ENCODE data around the gene PCDHA7.
"Not testable (repeated sequence)": the region's sequence is repeated elsewhere in the genome, so short reads cannot be mapped to it uniquely, and the experiment has no call there.

The PCDHA7 gene

DNA sequence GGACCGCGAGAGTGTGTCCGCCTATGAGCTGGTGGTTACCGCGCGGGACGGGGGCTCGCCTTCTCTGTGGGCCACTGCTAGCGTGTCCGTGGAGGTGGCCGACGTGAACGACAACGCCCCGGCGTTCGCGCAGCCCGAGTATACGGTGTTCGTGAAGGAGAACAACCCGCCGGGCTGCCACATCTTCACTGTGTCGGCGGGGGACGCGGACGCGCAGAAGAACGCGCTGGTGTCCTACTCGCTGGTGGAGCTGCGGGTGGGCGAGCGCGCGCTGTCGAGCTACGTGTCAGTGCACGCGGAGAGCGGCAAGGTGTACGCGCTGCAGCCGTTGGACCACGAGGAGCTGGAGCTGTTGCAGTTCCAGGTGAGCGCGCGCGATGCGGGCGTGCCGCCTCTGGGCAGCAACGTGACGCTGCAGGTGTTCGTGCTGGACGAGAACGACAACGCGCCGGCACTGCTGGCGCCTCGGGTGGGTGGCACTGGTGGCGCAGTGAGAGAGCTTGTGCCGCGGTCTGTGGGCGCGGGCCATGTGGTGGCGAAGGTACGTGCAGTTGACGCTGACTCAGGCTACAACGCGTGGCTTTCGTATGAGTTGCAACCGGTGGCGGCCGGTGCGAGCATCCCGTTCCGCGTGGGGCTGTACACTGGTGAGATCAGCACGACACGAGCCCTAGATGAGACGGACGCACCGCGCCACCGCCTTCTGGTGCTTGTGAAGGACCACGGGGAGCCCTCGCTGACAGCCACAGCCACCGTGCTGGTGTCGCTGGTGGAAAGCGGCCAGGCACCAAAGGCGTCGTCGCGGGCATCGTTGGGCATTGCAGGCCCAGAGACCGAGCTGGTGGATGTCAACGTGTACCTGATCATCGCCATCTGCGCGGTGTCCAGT lies 1.8 kb downstream of the PCDHA7 start:
- no peak overlapping the region for H3K27ac ChIP-seq
- TF ChIP-seq, protein P1, sequence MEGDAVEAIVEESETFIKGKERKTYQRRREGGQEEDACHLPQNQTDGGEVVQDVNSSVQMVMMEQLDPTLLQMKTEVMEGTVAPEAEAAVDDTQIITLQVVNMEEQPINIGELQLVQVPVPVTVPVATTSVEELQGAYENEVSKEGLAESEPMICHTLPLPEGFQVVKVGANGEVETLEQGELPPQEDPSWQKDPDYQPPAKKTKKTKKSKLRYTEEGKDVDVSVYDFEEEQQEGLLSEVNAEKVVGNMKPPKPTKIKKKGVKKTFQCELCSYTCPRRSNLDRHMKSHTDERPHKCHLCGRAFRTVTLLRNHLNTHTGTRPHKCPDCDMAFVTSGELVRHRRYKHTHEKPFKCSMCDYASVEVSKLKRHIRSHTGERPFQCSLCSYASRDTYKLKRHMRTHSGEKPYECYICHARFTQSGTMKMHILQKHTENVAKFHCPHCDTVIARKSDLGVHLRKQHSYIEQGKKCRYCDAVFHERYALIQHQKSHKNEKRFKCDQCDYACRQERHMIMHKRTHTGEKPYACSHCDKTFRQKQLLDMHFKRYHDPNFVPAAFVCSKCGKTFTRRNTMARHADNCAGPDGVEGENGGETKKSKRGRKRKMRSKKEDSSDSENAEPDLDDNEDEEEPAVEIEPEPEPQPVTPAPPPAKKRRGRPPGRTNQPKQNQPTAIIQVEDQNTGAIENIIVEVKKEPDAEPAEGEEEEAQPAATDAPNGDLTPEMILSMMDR (conservative IDR thresholded peaks at IDR 0.05), result no peak

DNA sequence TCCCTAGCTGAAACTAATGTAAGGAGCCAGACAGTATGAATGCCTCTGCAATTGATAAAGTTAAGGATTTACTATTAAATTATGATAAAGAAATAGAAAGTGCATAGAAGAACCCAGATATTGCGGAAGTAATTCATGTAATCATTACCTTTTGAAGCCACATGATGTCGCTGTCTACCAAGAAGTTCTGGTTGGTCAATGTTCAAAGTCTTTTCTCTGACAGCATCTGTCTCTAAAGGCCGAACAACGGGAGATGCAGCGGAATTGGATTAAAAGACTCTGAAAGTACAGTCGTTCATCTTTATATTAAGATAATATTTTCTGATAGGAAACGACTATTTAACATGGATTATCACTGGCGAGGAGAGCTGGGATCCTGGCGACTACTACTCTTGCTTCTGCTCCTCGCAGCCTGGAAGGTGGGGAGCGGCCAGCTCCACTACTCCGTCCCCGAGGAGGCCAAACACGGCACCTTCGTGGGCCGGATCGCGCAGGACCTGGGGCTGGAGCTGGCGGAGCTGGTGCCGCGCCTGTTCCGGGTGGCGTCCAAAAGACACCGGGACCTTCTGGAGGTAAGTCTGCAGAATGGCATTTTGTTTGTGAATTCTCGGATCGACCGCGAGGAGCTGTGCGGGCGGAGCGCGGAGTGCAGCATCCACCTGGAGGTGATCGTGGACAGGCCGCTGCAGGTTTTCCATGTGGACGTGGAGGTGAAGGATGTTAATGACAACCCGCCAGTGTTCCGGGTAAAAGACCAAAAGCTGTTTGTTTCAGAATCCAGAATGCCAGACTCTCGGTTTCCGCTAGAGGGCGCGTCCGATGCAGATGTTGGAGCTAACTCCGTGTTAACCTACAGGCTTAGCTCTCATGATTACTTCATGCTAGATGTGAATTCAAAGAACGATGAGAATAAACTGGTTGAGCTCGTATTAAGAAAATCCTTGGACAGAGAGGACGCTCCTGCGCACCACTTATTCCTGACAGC lies 7.2 kb downstream of the PCDHA7 start, which contains the start of gene PCDHA8:
PCDHA8 (plus strand) TSS at position 210 of the 985 bp plus-strand sequence; CDS start at position 345, 135 bp downstream.
- TF ChIP-seq, protein P1 (conservative IDR thresholded peaks at IDR 0.05), result peak; percentile 40
- no peak within 1 kb of the TSS for H3K27ac ChIP-seq

DNA sequence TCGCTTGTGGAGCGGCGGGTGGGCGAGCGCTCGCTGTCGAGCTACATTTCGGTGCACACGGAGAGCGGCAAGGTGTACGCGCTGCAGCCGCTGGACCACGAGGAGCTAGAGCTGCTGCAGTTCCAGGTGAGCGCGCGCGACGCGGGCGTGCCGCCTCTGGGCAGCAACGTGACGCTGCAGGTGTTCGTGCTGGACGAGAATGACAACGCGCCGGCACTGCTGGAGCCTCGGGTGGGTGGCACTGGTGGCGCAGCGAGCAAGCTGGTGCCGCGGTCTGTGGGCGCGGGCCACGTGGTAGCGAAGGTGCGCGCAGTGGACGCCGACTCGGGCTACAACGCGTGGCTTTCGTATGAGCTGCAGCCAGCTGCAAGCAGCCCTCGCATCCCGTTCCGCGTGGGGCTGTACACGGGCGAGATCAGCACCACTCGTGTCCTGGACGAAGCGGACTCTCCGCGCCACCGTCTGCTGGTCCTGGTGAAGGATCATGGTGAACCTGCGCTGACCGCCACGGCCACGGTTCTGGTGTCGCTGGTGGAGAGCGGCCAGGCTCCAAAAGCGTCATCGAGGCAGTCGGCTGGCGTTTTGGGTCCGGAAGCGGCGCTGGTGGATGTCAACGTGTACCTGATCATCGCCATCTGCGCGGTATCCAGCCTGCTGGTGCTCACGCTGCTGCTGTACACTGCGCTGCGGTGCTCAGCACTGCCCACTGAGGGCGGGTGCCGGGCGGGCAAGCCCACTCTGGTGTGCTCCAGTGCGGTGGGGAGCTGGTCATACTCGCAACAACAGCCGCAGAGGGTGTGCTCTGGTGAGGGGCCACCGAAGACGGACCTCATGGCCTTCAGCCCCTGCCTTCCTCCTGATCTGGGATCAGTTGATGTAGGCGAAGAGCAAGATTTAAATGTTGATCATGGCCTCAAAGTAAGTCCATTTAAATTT lies 9.0 kb downstream of the PCDHA7 start:
- TF ChIP-seq, protein P1 (conservative IDR thresholded peaks at IDR 0.05), result no peak
- no peak overlapping the region for H3K27ac ChIP-seq

DNA sequence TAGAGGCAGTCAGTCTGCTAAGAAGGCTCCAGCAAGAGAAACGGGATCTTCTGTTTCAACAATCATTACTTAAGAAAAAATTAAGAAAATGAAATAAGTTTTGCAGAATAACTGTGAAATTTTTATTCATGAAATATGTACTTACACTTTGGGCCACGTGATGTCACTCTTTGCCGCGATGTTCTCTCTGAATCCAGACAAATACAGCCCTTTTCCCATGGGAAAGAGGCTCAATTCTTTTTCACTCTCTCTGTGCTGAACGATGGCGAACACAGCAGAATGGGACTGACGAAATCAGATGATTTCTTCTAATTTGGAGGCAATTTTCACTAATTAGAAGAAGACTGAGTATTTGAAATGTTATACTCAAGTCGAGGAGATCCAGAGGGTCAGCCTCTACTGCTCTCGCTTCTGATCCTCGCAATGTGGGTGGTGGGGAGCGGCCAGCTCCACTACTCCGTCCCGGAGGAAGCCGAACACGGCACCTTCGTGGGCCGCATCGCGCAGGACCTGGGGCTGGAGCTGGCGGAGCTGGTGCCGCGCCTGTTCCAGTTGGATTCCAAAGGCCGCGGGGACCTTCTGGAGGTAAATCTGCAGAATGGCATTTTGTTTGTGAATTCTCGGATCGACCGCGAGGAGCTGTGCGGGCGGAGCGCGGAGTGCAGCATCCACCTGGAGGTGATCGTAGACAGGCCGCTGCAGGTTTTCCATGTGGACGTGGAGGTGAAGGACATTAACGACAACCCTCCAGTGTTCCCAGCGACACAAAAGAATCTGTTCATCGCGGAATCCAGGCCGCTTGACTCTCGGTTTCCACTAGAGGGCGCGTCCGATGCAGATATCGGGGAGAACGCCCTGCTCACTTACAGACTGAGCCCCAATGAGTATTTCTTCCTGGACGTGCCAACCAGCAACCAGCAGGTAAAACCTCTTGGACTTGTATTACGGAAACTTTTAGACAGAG lies 14.4 kb downstream of the PCDHA7 start, which contains the start of gene PCDHA9:
PCDHA9 (plus strand) TSS at position 244 of the 964 bp plus-strand sequence; CDS start at position 358, 114 bp downstream.
- H3K27ac ChIP-seq, result not testable (repeated sequence)

DNA sequence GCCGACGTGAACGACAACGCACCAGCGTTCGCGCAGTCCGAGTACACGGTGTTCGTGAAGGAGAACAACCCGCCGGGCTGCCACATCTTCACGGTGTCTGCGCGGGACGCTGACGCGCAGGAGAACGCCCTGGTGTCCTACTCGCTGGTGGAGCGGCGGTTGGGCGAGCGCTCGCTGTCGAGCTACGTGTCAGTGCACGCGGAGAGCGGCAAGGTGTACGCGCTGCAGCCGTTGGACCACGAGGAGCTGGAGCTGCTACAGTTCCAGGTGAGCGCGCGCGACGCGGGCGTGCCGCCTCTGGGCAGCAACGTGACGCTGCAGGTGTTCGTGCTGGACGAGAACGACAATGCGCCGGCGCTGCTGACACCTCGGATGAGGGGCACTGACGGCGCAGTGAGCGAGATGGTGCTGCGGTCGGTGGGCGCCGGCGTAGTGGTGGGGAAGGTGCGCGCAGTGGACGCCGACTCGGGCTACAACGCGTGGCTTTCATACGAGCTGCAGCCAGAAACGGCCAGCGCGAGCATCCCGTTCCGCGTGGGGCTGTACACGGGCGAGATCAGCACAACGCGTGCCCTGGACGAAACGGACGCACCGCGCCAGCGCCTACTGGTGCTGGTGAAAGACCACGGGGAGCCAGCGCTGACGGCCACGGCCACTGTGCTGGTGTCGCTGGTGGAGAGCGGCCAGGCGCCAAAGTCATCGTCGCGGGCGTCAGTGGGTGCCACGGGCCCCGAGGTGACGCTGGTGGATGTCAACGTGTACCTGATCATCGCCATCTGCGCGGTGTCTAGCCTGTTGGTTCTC lies 16.0 kb downstream of the PCDHA7 start:
- H3K27ac ChIP-seq, result not testable (repeated sequence)

DNA sequence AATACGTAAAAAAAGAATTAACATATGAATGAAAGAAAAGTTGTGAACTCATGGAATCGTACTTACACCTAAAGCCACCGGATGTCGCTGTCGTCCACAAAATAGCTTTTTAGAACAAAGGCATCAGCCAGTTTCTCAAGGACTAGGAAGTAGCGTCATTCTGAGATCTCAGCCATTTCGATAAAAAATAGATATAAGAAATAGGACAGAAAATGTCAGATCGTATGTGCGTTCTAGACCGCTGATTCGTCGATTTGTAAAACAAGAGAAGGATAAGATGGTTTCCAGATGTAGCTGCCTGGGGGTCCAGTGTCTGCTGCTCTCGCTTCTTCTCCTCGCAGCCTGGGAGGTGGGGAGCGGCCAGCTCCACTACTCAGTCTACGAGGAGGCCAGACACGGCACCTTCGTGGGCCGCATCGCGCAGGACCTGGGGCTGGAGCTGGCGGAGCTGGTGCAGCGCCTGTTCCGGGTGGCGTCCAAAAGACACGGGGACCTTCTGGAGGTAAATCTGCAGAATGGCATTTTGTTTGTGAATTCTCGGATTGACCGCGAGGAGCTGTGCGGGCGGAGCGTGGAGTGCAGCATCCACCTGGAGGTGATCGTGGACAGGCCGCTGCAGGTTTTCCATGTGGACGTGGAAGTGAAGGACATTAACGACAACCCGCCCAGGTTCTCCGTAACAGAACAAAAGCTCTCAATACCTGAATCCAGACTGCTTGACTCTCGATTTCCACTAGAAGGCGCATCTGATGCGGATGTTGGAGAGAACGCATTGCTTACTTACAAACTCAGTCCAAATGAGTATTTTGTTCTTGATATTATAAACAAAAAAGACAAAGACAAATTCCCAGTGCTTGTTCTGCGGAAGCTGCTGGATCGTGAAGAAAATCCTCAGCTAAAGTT lies 22.0 kb downstream of the PCDHA7 start, which contains the start of gene PCDHA10:
PCDHA10 (plus strand) TSS at position 126 of the 903 bp plus-strand sequence; CDS start at position 278, 152 bp downstream.
- TF ChIP-seq, protein P1 (conservative IDR thresholded peaks at IDR 0.05), result no peak
- H3K27ac ChIP-seq, result no peak within 1 kb of the TSS

Measured in VCaP (cell line).